Measurements from ENCODE around the gene CREBBP.

- TF ChIP-seq ZFP36 (IDR thresholded peaks at IDR 0.05; ENCODE audit: borderline replicate concordance, partially characterized antibody) (no peak), SREBF2 (IDR thresholded peaks at IDR 0.05) (no peak), RCOR1 (IDR thresholded peaks at IDR 0.05; ENCODE audit: low read depth, low read length) (no peak), POLR2AphosphoS2 (conservative IDR thresholded peaks at IDR 0.05; ENCODE audit: low read length) (no peak), MAFK (IDR thresholded peaks at IDR 0.05; ENCODE audit: partially characterized antibody) (no peak), JUNB (IDR thresholded peaks at IDR 0.05) (no peak)
Observed at GRCh38 chr16:3766177-3766576, 114.3 kb downstream of the CREBBP start.

All from A549 (cell line).